ENCODE measurements around the gene TXK.

DNA sequence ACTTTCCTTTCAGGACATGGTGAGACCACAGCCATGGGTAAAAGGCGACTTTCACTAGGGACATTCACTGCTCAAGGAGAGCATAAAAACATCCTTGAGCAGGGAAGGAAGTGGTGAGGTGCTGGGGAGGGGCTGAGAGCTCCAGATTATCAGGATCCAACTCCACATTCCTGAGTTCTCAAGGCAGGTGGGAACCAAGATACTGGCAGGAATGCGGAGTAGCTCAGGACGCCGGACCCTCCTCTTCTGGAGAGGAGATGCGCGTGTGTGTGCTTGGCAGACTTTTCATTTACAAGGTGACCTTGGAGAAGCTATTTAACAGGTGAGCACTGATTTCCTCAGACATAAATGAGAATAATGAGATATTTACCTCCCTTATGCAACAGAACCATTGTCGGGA is 41.3 kb upstream of the TXK start:
- TF ChIP-seq POLR2A (IDR thresholded peaks at IDR 0.05) (no peak), EP300 (IDR thresholded peaks at IDR 0.05) (no peak), POLR2AphosphoS5 (IDR thresholded peaks at IDR 0.05) (no peak)
- TF ChIP-seq, protein P1, sequence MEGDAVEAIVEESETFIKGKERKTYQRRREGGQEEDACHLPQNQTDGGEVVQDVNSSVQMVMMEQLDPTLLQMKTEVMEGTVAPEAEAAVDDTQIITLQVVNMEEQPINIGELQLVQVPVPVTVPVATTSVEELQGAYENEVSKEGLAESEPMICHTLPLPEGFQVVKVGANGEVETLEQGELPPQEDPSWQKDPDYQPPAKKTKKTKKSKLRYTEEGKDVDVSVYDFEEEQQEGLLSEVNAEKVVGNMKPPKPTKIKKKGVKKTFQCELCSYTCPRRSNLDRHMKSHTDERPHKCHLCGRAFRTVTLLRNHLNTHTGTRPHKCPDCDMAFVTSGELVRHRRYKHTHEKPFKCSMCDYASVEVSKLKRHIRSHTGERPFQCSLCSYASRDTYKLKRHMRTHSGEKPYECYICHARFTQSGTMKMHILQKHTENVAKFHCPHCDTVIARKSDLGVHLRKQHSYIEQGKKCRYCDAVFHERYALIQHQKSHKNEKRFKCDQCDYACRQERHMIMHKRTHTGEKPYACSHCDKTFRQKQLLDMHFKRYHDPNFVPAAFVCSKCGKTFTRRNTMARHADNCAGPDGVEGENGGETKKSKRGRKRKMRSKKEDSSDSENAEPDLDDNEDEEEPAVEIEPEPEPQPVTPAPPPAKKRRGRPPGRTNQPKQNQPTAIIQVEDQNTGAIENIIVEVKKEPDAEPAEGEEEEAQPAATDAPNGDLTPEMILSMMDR (IDR thresholded peaks at IDR 0.05), result no peak
